ENCODE measurements around the gene CYP3A4. TPM values are rescaled to one million over a fixed set of nuclear protein-coding genes. Genes with fewer than 3 reads are reported as not detected.
"Not testable (repeated sequence)": the region's sequence is repeated elsewhere in the genome, so short reads cannot be mapped to it uniquely, and the experiment has no call there.

The CYP3A4 gene
- total RNA-seq, 6 experiments from 2014 or later: not detected

DNA sequence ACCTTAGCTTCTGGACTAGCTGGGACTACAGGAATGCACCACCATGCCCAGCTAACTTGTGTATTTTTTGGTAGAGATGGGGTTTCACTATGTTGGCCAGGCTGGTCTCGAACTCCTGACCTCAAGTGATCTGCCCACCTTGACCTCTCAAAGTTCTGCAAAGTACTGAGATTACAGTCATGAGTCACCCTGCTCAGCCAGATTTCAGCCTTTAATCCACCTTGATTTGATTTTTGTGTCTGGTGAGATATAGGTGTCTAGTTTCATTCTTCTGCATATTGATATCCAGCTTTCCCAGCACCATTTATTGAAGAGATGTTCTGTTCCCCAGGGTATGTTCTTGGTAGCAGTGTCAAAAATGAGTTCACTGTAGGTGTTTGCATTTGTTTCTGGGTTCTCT, 28.9 kb downstream of the CYP3A4 start:
- Mint-ChIP-seq H3K36me3 (ENCODE audit: low read depth) (no peaks in the 10 kb centered on the region), H3K9me3 (no peaks in the 10 kb centered on the region; the same call in 1 of the 2 replicates), H3K4me1 (ENCODE audit: low read depth) (peaks cover 8% of the 10 kb centered on the region), H3K27ac (no peak overlapping the region), H3K27me3 (ENCODE audit: insufficient read depth) (peaks cover 23% of the 10 kb centered on the region), H3K4me3 (no peak overlapping the region)
- DNase-seq: no peak
- TF ChIP-seq, protein P1, sequence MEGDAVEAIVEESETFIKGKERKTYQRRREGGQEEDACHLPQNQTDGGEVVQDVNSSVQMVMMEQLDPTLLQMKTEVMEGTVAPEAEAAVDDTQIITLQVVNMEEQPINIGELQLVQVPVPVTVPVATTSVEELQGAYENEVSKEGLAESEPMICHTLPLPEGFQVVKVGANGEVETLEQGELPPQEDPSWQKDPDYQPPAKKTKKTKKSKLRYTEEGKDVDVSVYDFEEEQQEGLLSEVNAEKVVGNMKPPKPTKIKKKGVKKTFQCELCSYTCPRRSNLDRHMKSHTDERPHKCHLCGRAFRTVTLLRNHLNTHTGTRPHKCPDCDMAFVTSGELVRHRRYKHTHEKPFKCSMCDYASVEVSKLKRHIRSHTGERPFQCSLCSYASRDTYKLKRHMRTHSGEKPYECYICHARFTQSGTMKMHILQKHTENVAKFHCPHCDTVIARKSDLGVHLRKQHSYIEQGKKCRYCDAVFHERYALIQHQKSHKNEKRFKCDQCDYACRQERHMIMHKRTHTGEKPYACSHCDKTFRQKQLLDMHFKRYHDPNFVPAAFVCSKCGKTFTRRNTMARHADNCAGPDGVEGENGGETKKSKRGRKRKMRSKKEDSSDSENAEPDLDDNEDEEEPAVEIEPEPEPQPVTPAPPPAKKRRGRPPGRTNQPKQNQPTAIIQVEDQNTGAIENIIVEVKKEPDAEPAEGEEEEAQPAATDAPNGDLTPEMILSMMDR (IDR thresholded peaks at IDR 0.05): no peak

DNA sequence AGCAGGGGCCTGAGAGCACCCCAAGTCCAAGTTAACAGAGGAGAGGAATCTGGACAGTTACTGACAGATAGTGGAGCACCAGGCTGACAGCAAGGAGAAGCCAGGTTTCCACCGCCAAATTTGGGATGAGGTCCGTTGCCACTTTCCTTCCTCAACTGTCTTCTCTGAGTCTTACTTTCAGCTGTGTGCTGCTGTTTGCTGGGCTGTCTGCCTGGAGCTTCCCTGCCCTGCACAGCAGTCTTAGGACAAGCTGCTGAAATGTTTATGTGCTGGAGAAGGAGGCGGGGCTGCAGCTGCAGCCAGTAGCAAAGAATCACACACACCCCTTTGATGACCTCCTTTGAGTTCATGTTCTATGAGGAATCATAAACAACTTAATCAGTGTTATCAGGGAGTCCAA, 31.6 kb downstream of the CYP3A4 start:
- peaks cover 25% of the 10 kb centered on the region for H3K27me3 Mint-ChIP-seq (ENCODE audit: insufficient read depth)
- no peaks in the 10 kb centered on the region; the same call in 1 of the 2 replicates for H3K9me3 Mint-ChIP-seq
- H3K4me3 Mint-ChIP-seq: no peak overlapping the region
- no peak for DNase-seq
- TF ChIP-seq, protein P1 (IDR thresholded peaks at IDR 0.05): no peak
- no peaks in the 10 kb centered on the region for H3K36me3 Mint-ChIP-seq (ENCODE audit: low read depth)
- H3K27ac Mint-ChIP-seq: no peak overlapping the region
- peaks cover 8% of the 10 kb centered on the region for H3K4me1 Mint-ChIP-seq (ENCODE audit: low read depth)

DNA sequence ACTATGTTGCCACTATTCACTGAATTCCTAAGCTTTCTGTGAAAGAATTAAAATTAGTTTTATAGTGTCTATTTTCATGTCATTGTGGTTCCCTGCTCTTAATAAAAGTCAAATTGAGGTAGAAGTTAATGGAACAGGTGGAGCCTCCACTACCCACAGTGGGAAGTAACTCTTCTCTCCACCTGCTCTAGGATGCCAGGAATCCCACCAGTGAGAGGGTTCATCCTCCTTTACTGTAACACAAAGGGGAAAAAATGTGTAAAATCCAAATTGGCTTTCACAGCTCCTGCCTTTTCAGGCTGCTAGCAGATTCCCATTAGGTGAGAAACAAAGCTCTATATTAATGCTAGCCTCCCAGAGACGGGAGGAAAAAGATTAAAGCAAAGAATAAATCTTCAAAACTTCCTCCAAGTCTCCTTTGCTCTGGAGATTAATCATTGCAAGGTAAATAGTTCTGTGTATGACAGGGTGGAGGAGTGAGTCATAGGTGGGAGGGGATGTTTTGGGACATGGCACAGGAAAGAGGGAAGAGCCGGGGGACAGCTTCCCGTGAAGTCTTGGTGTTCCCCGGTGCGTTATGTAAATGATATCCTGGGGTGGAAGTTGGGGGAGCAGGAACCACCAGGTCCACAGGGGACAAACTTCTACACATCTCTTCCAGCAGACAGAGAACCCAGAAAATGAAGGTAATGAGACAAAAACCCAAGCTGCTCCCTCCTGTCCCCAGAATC, 32.5 kb downstream of the CYP3A4 start:
- not testable (repeated sequence) for H3K27ac Mint-ChIP-seq; H3K4me1 Mint-ChIP-seq (ENCODE audit: low read depth); DNase-seq

DNA sequence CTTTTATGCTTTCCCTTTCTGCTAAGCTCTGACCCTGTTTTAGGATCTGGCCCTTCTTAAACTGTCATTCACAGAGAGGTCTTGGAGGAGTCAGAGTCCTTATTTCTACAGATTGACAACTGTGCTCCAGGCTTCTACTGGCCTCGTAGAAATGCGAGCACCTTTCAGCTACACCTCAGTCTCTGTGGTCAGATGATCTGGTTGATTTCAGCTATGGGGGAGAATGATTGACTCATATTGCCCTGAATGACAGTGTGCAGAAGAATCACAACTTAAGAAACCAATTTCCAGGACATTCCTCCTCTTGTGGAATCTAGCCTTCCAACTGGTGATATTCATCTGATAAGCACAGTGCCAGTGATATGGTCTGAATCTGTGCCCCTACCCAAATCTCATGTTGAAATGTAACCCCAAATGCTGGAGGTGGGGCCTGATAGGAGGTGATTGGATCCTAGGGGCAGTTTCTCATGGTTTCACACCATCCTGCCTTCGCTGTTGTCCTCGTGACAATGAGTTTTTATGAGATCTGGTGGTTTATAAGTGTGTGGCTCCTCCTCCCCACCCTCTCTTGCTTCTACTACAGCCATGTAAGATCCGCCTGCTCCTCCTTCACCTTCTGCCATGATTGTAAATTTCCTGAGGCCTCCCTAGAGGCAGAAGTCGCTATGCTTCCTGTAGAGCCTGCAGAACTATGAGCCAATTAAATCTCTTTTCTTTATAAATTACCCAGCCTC, 35.0 kb downstream of the CYP3A4 start:
- H3K27me3 Mint-ChIP-seq (ENCODE audit: insufficient read depth): peaks cover 11% of the 10 kb centered on the region
- no peaks in the 10 kb centered on the region; the same call in 1 of the 2 replicates for H3K9me3 Mint-ChIP-seq
- DNase-seq: no peak
- TF ChIP-seq, protein P1 (IDR thresholded peaks at IDR 0.05): no peak
- H3K4me3 Mint-ChIP-seq: no peak overlapping the region
- H3K27ac Mint-ChIP-seq: no peak overlapping the region
- peaks cover 8% of the 10 kb centered on the region for H3K4me1 Mint-ChIP-seq (ENCODE audit: low read depth)
- H3K36me3 Mint-ChIP-seq (ENCODE audit: low read depth): no peaks in the 10 kb centered on the region

More for the DNA sequence above, 32.5 kb downstream of the CYP3A4 start:
- H3K4me3 Mint-ChIP-seq; H3K9me3 Mint-ChIP-seq; H3K36me3 Mint-ChIP-seq (ENCODE audit: low read depth): not testable (repeated sequence)
- H3K27me3 Mint-ChIP-seq (ENCODE audit: insufficient read depth): peaks cover 18% of the 10 kb centered on the region

DNA sequence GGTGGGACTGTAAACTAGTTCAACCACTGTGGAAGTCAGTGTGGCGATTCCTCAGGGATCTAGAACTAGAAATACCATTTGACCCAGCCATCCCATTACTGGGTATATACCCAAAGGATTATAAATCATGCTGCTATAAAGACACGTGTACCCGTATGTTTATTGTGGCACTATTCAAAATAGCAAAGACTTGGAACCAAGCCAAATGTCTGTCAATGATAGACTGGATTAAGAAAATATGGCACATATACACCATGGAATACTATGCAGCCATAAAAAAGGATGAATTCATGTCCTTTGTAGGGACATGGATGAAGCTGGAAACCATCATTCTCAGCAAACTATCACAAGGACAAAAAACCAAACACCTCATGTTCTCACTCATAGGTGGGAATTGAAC, 37.1 kb downstream of the CYP3A4 start:
- not testable (repeated sequence) for DNase-seq

DNA sequence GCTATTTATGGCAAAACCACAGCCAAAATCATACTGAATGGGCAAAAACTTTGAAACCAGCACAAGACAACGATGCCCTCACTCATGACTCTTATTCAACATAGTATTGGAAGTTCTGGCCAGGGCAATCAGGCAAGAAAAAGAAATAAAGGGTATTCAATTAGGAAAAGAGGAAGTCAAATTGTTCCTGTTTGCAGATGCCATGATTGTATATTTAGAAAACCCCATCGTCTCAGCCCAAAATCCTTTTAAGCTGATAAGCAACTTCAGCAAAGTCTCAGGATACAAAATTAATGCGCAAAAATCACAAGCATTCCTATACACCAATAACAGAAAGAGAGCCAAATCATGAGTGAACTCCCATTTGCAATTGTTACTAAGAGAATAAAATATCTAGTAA, 38.6 kb downstream of the CYP3A4 start:
- not testable (repeated sequence) for H3K27me3 Mint-ChIP-seq (ENCODE audit: insufficient read depth); H3K36me3 Mint-ChIP-seq (ENCODE audit: low read depth); H3K9me3 Mint-ChIP-seq; H3K27ac Mint-ChIP-seq; H3K4me1 Mint-ChIP-seq (ENCODE audit: low read depth); DNase-seq; H3K4me3 Mint-ChIP-seq

More for the DNA sequence above, 37.1 kb downstream of the CYP3A4 start:
- H3K27me3 Mint-ChIP-seq (ENCODE audit: insufficient read depth); H3K36me3 Mint-ChIP-seq (ENCODE audit: low read depth); H3K9me3 Mint-ChIP-seq; H3K4me1 Mint-ChIP-seq (ENCODE audit: low read depth); H3K4me3 Mint-ChIP-seq; H3K27ac Mint-ChIP-seq: not testable (repeated sequence)

DNA sequence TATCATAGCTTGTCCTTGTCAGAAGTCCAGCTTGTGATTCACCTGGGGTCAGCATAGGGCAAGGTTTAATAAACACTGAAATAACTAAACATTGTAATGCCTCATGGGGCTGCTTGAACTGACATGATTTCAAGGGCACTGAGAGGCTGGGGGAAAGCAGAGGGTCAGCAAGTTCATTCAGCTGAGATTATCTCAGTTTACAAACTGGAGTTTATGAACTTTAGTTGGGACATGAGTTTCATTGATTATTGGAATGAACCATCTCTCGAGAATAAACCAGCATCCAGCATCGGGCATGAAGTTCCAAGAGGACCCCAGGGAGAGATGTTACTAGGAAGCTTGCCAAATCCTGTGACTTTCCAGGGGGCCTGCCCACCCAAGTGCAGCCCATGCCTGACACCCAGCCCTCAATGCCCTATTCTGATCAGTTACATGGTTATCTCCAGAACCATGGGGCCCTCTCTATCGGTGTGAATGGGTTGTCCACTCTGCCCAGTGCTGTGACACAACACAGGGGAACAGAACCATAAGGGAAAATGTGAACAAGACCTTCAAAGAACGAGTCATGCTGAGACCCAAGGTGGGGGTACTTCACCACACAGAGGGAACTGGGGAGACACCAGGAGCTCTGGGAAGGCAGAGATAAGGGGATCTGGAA, 41.1 kb downstream of the CYP3A4 start:
- no peak overlapping the region for H3K27ac Mint-ChIP-seq

More for the DNA sequence above, 41.1 kb downstream of the CYP3A4 start:
- no peak for DNase-seq
- TF ChIP-seq, protein P1 (IDR thresholded peaks at IDR 0.05): no peak
- Mint-ChIP-seq H3K36me3 (ENCODE audit: low read depth) (no peaks in the 10 kb centered on the region), H3K4me3 (no peak overlapping the region), H3K27me3 (ENCODE audit: insufficient read depth) (peaks cover 9% of the 10 kb centered on the region), H3K9me3 (no peaks in the 10 kb centered on the region; the same call in 1 of the 2 replicates), H3K4me1 (ENCODE audit: low read depth) (peaks cover 20% of the 10 kb centered on the region)
